HG02885 (cell line): ENCODE measurements around the gene SORBS1.

ENCODE experiments used
- ATAC-seq: cut with Tn5 transposase; IDR thresholded peaks from one replicate; pipeline ENCODE4 v1.9.1; 2021; ENCODE audit warnings: mild to moderate bottlenecking; ENCODE audit not compliant: unreplicated experiment, poor library complexity

Gene SORBS1

GRCh38 chr10:95401704-95402469, 159.3 kb downstream of the SORBS1 start:
- ATAC-seq, result no peak

- no peak for ATAC-seq
Measured at GRCh38 chr10:95400787-95401186, 160.4 kb downstream of the SORBS1 start.

GRCh38 chr10:95399183-95399582, 162.0 kb downstream of the SORBS1 start:
- ATAC-seq, result no peak

- peak; percentile 31 for ATAC-seq
Measured at GRCh38 chr10:95397747-95398146, 163.4 kb downstream of the SORBS1 start.

- no peak for ATAC-seq
Measured at GRCh38 chr10:95395947-95396449, 165.2 kb downstream of the SORBS1 start.

GRCh38 chr10:95394161-95394880, 166.8 kb downstream of the SORBS1 start:
- peak; percentile 50 for ATAC-seq

GRCh38 chr10:95392681-95393164, 168.4 kb downstream of the SORBS1 start:
- peak; percentile 63 for ATAC-seq

GRCh38 chr10:95392217-95392584, 169.0 kb downstream of the SORBS1 start:
- ATAC-seq, result no peak

- no peak for ATAC-seq
Measured at GRCh38 chr10:95391581-95392216, 169.5 kb downstream of the SORBS1 start.

- no peak for ATAC-seq
Measured at GRCh38 chr10:95391164-95391563, 170.0 kb downstream of the SORBS1 start.

GRCh38 chr10:95389982-95390381, 171.2 kb downstream of the SORBS1 start:
- no peak for ATAC-seq

GRCh38 chr10:95389176-95389575, 172.0 kb downstream of the SORBS1 start:
- ATAC-seq, result no peak

- ATAC-seq, result no peak
Measured at GRCh38 chr10:95388539-95388938, 172.6 kb downstream of the SORBS1 start.

GRCh38 chr10:95388109-95388471, 173.1 kb downstream of the SORBS1 start:
- ATAC-seq, result no peak

- ATAC-seq, result no peak
Measured at GRCh38 chr10:95384011-95384704, 177.0 kb downstream of the SORBS1 start.

GRCh38 chr10:95382596-95382995, 178.6 kb downstream of the SORBS1 start:
- ATAC-seq, result no peak

- ATAC-seq, result no peak
Measured at GRCh38 chr10:95382174-95382573, 179.0 kb downstream of the SORBS1 start.

GRCh38 chr10:95377950-95378349, 183.2 kb downstream of the SORBS1 start:
- no peak for ATAC-seq

GRCh38 chr10:95375418-95375817, 185.8 kb downstream of the SORBS1 start:
- no peak for ATAC-seq

GRCh38 chr10:95374597-95375209, 186.5 kb downstream of the SORBS1 start:
- peak; percentile 96 for ATAC-seq
